ENCODE data around the gene DUSP12.

DUSP12 gene

DNA sequence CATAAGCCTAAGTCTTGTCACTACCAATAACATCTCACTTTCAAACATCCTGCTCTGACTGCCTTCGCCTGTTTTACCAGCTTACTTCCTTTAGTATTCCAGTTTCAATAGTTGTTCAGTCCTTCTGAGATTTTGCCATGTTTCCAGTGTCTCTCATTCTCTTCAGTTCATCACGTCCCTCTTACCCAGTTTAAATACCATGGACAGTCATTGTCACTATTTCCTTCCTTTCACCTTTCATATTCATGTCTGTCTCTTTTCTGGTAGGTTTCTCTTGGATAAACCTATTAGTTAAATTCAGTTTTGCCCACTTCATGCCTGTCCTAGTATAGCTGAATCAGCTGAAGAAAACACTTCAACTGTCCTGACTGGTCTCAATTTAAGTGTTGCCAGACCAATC is 22.4 kb downstream of the DUSP12 start:
- DNase-seq: no peak

DNA sequence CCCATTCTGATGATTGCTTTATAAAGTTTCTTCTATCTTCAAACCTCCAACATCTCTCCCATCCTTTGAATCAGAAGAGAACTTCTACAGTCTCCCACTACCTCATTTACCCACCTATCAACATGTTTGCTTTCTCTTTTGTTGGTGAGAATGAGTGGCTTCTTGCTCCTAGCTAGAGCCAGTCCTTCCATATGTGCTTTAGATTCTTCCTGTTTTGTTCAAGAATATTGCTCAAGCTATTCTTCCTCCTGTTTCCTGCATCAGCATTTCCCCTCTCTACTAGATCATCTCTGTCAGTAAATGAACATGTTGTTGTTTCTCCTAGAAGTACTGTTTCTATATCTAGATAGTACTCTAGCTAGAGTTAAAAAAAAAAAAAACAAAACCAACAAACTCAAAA is 22.8 kb downstream of the DUSP12 start:
- no peak for DNase-seq

DNA sequence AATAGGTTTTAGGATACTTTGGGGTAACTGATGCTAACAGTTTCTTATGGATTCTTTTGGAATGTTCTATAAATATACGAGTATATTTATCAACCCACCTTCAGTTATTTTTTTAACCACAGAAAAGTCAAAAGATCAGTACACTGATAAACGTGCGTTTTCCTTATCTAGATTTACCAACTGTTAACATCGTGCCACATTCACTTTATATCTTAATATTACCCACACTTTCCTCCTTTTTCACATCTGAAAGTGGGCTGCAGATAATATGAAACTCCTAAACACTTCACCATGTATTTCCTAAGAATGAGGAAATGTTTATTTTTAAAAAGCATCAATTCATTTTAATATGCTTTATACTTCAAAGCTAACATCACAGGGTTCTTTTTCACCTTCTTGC is 24.2 kb downstream of the DUSP12 start:
- DNase-seq: no peak

DNA sequence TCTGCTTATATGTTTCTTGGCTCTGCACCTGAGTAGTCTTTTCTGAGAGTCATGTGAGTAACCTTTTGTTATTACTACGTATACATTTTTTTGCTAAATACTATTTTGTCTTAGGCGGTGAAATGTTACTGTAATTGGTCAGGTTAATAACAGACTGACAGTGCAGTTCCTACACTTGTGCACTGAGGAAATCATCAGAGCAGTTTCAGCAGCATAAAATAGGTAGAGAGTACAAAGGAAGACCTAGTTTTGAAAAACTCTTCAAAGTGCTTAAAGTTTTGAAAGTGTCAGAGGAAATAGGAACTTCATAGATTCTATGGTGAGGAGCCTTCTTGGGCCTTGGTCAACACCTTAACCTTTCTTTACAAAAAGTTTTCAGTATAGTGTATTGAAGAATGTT is 27.7 kb downstream of the DUSP12 start:
- no peak for DNase-seq

DNA sequence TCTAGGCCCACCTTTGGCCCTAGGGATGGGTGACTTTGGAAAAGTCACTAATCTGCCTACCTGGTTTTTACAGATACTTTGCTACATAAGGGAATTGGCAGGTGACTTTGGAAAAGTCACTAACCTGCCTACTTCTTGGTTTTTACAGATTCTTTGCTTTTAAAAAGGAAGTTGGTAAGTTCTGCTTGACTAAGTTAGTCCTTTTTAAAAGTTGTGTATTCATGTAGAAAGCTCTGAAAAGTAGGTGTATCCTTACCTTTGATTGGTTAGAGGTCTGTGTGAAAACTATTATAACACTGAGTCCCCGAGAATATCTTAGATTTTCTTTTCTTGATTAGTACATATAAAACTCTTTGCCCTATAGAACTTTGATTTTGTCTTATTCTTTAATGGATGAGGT is 28.9 kb downstream of the DUSP12 start:
- DNase-seq: no peak

DNA sequence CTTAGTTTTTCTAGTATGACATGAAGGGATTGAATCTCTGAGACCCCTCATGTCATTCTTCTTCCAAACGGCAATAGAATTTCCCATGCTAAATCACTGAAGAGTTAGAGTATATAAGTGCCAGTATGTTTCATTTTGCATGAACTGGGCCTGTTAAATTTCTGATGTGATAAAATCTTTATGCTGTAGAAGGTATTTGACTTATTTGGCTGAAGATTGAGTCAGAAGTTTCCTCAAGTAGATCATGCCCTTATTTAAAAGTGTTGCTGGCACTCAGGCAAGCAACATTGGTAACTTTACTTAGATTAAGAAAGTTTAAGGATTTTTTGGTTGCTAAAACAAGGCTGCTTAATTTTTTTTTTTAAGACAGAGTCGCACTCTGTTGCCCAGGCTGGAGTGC is 29.8 kb downstream of the DUSP12 start:
- DNase-seq: no peak

DNA sequence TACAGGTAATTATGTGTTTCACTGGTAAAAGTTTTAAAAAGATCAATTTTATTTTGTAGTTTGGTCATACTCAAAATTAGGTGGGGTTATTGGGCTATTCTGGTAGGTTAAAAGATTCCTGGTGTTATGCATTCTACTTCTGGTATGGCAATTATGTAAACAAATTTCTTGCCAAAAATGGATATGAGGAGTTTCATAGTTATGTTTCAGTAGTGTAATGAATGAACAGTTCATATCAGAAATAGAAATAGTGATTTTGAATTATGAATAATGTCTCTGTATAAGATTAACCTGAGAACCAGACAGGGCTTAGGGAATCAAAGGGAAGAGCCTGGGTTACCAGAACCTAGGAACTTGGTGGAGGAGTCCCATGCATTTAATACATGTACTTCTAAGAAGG is 32.4 kb downstream of the DUSP12 start:
- DNase-seq: no peak

DNA sequence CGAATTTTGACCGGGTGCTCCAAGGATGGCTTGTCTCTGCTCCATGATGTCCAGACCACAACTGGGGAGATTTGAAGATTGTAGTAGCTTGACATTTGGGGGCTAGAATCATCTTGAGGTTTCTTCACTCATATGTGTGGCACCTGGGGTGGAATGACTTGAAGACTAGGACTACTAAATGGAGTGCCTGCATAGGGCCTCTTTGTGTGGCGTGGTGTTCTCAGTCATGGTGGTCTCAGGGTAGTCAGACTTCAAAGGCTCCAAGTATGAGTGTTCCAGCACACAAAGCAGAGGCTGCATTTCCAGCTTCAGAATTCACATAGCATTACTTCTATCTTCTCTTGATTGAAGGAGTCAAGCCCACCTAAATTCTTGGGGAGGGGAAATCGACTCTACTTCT is 33.3 kb downstream of the DUSP12 start:
- DNase-seq: no peak

DNA sequence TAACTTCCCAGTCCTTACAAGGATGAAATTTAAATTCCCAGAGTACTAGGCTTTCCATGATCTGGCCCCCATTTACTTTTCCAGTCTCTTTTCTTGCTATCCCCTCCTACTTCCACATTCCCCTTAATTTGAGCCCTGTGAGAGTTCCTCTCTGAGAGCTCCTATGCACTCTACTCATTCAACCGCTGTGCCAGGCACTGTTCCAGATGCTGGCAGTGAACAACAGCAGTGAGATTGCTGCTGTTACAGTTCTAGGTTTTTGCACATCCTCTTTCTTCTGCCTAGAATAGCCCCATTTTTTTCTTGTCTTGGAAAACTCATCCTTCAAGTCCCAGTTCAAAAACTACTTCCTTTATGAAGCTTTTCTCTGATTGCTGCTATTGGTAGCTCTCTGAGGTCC is 35.4 kb downstream of the DUSP12 start:
- DNase-seq: no peak

DNA sequence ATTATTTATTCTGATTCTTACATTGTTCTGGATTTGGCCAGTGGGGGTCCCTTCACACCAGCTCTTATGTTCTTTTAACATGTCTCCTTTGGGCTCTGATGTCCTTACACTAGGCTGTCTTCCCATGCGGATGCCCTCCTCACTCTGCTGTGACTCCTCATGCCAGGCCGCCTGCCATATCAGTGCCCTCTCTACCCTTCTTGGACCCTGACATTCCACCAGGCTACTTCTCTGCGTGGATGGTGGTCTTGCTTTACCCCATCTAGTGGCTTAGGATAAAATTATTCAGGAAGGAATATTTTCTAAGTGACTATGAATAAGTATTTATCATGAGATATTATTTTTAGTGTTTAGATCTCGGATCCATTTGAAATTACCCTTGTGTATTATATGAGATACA is 37.8 kb downstream of the DUSP12 start:
- no peak for DNase-seq

DNA sequence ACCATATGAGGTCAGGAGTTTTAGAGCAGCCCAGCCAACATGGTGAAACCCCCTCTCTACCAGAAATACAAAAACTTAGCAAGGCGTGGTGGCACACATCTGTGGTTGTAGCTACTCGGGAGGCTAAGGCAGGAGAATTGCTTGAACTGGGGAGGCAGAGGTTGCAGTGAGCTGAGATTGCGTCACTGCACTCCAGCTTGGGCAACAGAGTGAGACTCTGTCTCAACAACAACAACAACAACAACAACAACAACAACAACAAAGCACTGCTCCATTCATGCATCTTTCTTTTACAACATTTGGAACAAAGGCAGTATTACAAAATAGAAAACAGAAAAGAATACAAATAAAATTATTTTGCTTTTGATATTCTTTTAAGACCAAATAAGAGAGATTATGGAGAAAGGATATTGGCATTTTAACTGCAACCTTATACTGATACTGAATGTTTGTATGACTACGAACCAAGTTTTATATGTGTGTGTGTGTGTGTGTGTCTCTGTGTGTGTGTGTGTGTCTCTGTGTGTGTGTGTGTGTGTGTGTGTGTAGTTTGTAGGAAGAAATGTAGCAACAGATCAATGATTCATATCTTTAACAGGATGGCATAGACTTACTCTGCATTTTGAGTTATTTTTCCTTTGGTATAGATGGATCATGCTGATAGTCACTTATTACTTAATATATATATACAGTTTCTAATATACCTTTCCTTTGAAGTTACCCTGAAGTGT is 41.2 kb downstream of the DUSP12 start:
- DNase-seq: no peak

DNA sequence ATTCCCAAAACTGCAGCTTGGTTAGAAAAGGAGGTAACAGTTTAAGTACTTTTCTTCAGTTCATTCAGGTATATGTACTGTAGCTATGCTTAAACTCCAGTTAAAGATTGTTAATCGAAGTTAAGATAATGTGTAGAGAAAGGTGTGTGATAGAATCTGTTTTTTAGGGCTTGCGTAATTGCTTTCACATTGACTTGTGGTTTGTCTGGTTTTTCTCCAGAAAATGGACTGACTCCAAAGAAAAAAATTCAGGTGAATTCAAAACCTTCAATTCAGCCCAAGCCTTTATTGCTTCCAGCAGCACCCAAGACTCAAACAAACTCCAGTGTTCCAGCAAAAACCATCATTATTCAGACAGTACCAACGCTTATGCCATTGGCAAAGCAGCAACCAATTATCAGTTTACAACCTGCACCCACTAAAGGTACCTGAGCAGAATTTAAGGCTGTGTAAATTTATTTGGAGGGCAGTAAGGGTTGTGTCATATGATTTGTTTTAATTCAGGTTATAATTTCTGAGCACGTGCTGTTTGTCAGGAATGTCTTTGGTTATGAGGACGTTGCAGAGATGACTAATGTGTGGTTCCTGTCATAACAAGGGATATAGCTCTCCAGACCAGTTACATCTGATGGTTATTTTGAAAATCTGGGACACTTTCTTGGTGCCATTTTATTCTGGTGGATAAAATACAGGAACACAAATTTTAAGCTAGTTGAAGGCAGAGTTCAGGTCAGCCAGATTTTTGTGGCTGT is 42.5 kb downstream of the DUSP12 start:
- no peak for DNase-seq

DNA sequence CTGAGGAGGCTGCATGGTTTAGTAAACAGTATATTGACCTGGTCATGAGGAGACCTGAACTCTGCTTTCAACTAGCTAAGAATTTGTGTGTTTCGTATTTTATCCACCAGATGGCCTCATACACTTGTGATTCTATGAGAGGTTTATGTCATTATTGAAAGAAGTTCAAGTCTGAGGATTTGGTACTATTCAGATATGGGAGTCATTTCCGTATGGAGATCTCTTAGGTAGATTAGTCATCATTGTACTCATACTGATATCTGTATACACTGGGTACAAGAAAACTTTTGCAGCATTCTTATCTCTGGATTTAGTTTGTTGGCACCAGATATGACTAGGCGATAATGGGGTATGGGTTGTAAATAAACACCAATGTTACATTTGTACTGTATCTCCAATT is 43.2 kb downstream of the DUSP12 start:
- peak in 1 of 2 donors; percentile 61 for DNase-seq

DNA sequence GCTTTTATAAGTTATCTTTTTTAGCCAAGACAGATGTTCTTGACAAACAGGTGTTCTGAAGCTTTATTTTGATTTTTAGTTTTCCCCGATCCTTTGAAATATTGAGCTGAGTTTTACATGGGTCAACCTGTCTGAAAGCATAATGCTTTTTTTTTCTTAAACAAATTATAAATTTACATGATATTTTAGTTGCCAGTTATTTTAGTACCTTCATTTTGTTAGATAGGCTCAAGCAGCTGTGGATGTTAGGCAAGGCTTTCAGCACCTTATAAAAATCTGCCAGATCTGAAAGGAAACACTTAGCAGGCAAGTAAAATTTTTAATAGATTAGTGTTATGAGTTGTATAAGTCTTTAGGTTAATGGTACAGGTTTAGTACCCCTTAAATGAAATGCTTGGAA is 50.2 kb downstream of the DUSP12 start:
- no peak for DNase-seq

DNA sequence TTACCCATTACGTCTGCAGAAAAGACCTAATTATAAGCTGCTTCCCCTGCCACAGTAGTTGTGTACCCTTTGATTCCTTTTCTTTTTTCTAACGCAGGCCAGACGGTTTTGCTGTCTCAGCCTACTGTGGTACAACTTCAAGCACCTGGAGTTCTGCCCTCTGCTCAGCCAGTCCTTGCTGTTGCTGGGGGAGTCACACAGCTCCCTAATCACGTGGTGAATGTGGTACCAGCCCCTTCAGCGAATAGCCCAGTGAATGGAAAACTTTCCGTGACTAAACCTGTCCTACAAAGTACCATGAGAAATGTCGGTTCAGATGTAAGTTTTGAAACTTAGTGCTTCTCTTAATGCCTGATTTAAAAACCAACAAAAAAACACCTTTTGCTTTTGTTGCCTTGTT is 52.4 kb downstream of the DUSP12 start:
- DNase-seq: no peak

DNA sequence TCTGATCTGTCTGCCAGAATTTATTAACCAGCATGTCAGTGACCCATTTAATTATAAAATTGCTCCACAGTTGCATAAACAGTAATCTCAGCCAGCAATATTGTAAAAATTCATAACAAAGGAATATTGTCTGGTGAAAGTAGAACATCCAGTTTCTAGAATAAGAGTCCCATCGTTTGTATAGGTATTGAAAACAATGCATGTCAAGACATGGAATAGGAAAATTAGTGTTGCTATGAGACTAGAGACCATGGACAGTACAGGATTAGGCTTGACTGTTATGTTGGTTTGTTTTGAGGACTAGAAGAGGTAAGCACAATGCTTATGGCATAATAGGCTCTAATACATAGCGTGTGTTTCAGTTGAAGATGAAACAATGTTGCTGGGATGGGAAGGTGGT is 53.6 kb downstream of the DUSP12 start:
- DNase-seq: no peak

DNA sequence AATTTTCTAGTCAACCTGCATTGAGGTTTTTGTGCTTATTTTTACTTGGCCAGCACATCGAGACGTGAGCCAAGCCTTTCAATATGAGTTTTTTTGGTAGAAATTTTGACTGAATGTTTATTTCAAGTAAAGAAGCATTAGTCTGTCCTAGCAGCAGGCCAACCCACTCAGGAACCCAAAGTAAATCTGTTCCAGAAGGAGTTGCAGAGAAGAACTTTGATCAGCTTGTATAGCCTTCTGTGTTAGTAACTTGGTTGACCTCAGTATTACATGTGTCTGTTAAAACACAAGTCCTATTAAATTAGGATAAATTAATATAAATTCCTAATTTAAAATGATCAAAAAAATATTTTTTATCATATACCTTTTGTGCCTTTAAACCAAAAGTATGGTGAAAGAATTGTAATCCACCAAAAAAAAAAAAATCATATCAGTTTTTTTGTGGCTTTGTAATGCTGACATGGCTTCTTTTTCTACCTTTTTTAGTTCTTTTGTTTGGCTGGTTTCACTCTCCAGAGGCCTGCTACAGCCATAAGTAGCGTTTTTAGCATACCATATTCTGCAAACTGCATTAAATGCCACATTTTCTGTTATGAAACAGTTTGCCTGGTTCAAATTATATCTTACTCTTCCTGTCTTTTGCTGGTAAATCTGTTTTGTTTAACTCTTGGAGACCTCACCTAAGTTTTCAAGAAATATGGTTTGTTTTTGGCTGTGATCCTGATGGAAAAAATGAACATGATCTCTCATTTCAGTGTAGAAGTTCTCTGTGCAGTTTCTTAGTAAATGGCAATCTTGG is 56.0 kb downstream of the DUSP12 start:
- no peak for DNase-seq

Measured in CD4-positive, alpha-beta T cell treated with Interleukin-4 for 1 hour (primary cell).